Kidney epithelial cell (primary cell): ENCODE measurements around the gene LARP1. TPM values are rescaled to one million over a fixed set of nuclear protein-coding genes. Genes with fewer than 3 reads are reported as not detected.

Experiments used
- DNase-seq: peaks from one replicate; pipeline ENCODE4 v3.0.0-alpha.2; 2010; ENCODE audit warnings: low read depth
- H3K27me3 ChIP-seq: 2 replicates; pipeline ENCODE4 v1.6.0; 2011; ENCODE audit warnings: low read length; ENCODE audit not compliant: control insufficient read depth, insufficient read depth
- H3K36me3 ChIP-seq: 2 replicates; pipeline ENCODE4 v1.5.1; 2011; ENCODE audit warnings: low read length; ENCODE audit not compliant: control insufficient read depth, insufficient read depth
- H3K4me3 ChIP-seq: 2 replicates; pipeline ENCODE4 v1.5.1; 2011; ENCODE audit warnings: low read depth, mild to moderate bottlenecking, control low read depth, low read length
- total RNA-seq: library from RNA; depleted of rRNA; stranded (reverse); fragments of >200 nt; gene quantifications from 2 replicates; pipeline ENCODE4 v1.2.3, GENCODE V29; 2015
- TF ChIP-seq, protein P1 (sequence below): IDR thresholded peaks from 2 replicates; pipeline ENCODE4 v1.5.1; 2011; ENCODE audit warnings: mild to moderate bottlenecking, moderate library complexity, low read length, control low read depth, inconsistent platforms; ENCODE audit not compliant: insufficient read depth, poor library complexity, severe bottlenecking

Gene LARP1
- 142 and 147 TPM in 2 replicates for total RNA-seq

DNA sequence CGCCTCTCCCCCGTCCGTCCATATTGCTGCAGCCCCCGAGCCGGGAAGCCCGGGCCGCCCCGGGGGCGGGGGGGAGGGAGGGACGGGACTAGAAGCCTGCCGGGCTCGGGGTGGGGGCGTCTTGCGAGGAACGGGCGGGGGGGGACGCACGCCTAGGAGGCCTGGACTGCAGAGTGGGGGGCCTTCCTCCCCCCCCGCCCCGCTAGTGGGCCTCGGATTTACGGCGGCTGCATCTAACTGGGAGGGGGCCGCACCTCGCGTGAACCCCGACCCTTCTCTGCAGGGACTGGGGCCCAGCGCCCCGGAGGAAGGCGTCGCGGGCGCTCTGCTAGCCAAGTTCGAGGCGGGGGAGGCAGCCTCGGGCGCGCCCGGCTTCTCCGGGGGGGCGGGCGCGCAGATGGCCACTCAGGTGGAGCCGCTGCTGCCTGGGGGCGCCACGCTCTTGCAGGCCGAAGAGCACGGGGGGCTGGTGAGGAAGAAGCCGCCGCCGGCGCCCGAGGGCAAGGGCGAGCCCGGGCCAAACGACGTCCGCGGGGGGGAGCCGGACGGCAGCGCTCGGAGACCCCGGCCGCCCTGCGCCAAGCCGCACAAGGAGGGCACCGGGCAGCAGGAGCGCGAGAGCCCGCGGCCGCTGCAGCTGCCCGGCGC lies at the start of gene LARP1:
Gene LARP1, plus strand, starts transcription at position 17 of the 648 bp plus-strand sequence. Its CDS starts 381 bp downstream, at position 398.
- no peak for DNase-seq
- Histone ChIP-seq H3K4me3 (peak within 1 kb of the TSS; percentile 77), H3K27me3 (no peaks in the 10 kb centered on the region), H3K36me3 (no peaks in the 10 kb centered on the region)
- TF ChIP-seq, protein P1, sequence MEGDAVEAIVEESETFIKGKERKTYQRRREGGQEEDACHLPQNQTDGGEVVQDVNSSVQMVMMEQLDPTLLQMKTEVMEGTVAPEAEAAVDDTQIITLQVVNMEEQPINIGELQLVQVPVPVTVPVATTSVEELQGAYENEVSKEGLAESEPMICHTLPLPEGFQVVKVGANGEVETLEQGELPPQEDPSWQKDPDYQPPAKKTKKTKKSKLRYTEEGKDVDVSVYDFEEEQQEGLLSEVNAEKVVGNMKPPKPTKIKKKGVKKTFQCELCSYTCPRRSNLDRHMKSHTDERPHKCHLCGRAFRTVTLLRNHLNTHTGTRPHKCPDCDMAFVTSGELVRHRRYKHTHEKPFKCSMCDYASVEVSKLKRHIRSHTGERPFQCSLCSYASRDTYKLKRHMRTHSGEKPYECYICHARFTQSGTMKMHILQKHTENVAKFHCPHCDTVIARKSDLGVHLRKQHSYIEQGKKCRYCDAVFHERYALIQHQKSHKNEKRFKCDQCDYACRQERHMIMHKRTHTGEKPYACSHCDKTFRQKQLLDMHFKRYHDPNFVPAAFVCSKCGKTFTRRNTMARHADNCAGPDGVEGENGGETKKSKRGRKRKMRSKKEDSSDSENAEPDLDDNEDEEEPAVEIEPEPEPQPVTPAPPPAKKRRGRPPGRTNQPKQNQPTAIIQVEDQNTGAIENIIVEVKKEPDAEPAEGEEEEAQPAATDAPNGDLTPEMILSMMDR: no peak

- TF ChIP-seq, protein P1: no peak
Observed at GRCh38 chr5:154706416-154706815, 48.8 kb upstream of the LARP1 start.

GRCh38 chr5:154707641-154708040 lies 47.5 kb upstream of the LARP1 start:
- DNase-seq: no peak
- H3K36me3 ChIP-seq: no peaks in the 10 kb centered on the region
- no peaks in the 10 kb centered on the region for H3K27me3 ChIP-seq
- TF ChIP-seq, protein P1: no peak
- H3K4me3 ChIP-seq: no peak overlapping the region

More at GRCh38 chr5:154706416-154706815, 48.8 kb upstream of the LARP1 start:
- Histone ChIP-seq H3K4me3 (no peak overlapping the region), H3K27me3 (no peaks in the 10 kb centered on the region), H3K36me3 (no peaks in the 10 kb centered on the region)
- DNase-seq: no peak

DNA sequence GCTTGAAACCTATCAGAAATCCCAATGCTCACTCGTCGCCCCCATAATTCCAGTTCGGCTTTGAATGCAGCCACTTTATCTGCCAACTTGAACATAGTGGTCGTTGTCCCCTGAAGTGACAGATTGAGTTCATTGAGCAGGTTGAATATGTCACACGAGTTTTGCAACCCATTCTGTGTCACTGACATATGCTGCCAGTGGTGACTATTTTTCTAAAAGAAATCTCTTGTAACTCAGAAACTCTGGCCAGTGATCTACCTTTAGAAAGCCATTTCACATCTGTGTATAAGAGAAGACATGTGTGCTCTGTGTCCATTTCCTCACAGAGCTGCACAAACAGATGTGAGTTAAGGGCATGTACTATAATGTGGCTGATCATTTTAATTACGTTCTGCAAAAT lies 47.0 kb upstream of the LARP1 start:
- TF ChIP-seq, protein P1: no peak

DNA sequence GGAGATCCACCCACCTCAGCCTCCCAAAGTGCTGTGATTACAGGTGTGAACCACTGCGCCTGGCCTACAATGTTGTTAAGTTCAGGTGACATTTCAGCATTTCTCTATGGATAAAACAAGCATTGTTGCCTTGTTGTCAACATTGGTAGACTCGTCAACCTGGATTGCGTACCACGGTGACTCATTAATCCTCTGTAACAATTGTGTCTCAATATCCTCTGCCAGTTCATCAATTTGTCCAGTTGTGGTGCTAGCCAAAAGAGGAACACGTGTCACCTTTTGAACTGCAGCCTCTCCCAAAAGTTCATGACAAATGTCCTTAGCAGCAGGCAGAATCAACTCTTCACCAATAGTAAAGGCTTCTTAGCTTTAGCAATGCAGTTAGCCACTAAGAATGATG lies 46.3 kb upstream of the LARP1 start:
- Histone ChIP-seq H3K36me3 (no peaks in the 10 kb centered on the region), H3K27me3 (no peaks in the 10 kb centered on the region), H3K4me3 (no peak overlapping the region)
- DNase-seq: no peak
- TF ChIP-seq, protein P1: no peak

More for the DNA sequence above, 47.0 kb upstream of the LARP1 start:
- Histone ChIP-seq H3K4me3 (no peak overlapping the region), H3K36me3 (no peaks in the 10 kb centered on the region), H3K27me3 (no peaks in the 10 kb centered on the region)
- DNase-seq: no peak
